ENCODE data around the gene MALRD1. TPM values are rescaled to one million over a fixed set of nuclear protein-coding genes. Genes with fewer than 3 reads are reported as not detected.

Gene MALRD1
- total RNA-seq, 6 experiments from 2014 or later: 0.29 to 0.49 (median 0.34) TPM; not detected in 2

GRCh38 chr10:19745672-19746071 is 697.1 kb downstream of the MALRD1 start:
- no peak for ATAC-seq
- Histone ChIP-seq H3K27ac (no peak overlapping the region), H3K4me1 (no peaks in the 10 kb centered on the region), H3K4me3 (no peak overlapping the region), H3K27me3 (no peaks in the 10 kb centered on the region), H3K36me3 (no peaks in the 10 kb centered on the region), H3K9me3 (no peaks in the 10 kb centered on the region)
- 67% methylated on average over 4 of the region's 4 CpGs for WGBS (ENCODE audit: insufficient coverage, low coverage, low lambda C conversion rate, missing lambda C conversion rate)
- intact Hi-C loops (cut with DNase I): no loop called here
- TF ChIP-seq POLR2A (IDR thresholded peaks at IDR 0.05) (no peak), CTCF (IDR thresholded peaks at IDR 0.05) (no peak)
- DNase-seq: no peak

DNA sequence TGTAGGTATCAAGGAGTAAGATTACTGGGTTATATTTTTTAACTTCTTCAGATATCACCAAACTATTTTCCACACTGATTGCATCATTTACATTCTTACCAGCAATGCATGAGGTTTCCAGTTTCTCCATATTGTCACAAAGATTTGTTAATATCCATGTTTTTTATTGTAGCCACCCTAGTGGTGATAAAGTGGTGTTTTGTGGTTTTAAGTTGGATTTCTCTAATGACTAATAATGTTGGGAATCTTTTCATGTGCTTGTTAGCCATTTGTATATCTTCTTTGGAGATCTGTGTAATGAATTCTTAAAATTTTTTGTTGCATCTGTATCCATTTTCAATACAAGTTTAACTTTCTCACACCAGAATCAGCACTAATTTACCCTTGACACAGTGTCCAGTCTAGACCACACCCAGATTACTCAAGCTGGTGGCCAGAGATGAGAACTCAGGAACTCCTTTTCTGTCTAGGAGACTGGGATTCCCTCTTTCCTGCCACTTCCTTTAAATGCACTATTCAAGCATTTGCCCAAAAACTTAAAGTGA is 700.7 kb downstream of the MALRD1 start:
- no peaks in the 10 kb centered on the region for H3K9me3 ChIP-seq
- TF ChIP-seq POLR2A (IDR thresholded peaks at IDR 0.05) (no peak), CTCF (IDR thresholded peaks at IDR 0.05) (no peak)
- intact Hi-C loops (cut with DNase I): no loop called here
- H3K27me3 ChIP-seq: no peaks in the 10 kb centered on the region
- H3K4me1 ChIP-seq: no peaks in the 10 kb centered on the region
- H3K27ac ChIP-seq: no peak overlapping the region
- H3K4me3 ChIP-seq: no peak overlapping the region
- DNase-seq (no peak), ATAC-seq (no peak)
- no peaks in the 10 kb centered on the region for H3K36me3 ChIP-seq

DNA sequence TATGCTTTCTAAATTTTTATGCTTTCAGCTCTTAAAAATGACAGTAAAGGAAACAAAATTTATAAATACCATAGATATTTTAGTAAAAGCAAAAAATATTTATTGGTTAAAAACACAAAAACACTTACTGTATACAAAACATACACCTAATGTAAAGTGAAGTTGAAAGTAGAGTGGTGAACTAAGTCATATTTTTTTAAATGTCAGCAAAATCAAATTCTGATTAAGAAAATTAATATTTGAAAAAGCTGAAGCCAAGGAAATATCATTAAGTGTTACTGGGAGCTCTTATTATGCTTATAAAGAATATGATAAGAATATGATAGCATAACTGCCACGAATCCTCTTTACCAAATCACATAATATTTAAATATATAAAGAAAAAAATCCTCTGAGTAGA is 702.4 kb downstream of the MALRD1 start:
- no peaks in the 10 kb centered on the region for H3K27me3 ChIP-seq
- no peak overlapping the region for H3K4me3 ChIP-seq
- TF ChIP-seq CTCF (IDR thresholded peaks at IDR 0.05): no peak
- no peak for TF ChIP-seq POLR2A (IDR thresholded peaks at IDR 0.05)
- no peaks in the 10 kb centered on the region for H3K36me3 ChIP-seq
- 42% methylated on average over 1 of the region's 1 CpG for WGBS (ENCODE audit: insufficient coverage, low coverage, low lambda C conversion rate, missing lambda C conversion rate)
- ATAC-seq (no peak), DNase-seq (no peak)
- no peak overlapping the region for H3K27ac ChIP-seq
- H3K9me3 ChIP-seq: no peaks in the 10 kb centered on the region
- intact Hi-C loops (cut with DNase I): no loop called here
- H3K4me1 ChIP-seq: no peaks in the 10 kb centered on the region

DNA sequence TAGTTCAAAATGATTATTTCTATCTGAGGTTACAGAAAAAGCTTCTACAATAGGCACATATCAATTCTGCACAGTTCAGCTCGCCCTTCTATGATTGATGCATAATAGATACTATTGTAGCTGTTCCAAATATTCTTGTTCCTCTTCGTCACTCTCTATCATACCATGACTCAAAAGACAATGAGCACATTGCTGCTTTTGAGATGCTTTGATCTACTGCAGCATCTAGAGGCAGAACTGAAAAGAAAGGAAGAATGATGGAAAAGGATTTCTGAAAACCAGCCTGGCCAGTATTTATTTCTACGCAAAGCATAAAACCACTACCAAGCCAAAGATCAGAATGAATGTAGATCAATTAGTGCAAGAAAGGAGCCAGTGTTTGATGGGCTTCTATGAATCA is 708.3 kb downstream of the MALRD1 start:
- ATAC-seq: no peak

More for the DNA sequence above, 708.3 kb downstream of the MALRD1 start:
- no peaks in the 10 kb centered on the region for H3K36me3 ChIP-seq
- no peaks in the 10 kb centered on the region for H3K4me1 ChIP-seq
- no peak overlapping the region for H3K4me3 ChIP-seq
- no peak for TF ChIP-seq POLR2A (IDR thresholded peaks at IDR 0.05)
- no peak for TF ChIP-seq CTCF (IDR thresholded peaks at IDR 0.05)
- intact Hi-C loops (cut with DNase I): no loop called here
- no peak for DNase-seq
- WGBS (ENCODE audit: insufficient coverage, low coverage, low lambda C conversion rate, missing lambda C conversion rate): 63% methylated on average over 3 of the region's 3 CpGs
- H3K27me3 ChIP-seq: no peaks in the 10 kb centered on the region
- H3K27ac ChIP-seq: no peak overlapping the region
- H3K9me3 ChIP-seq: no peaks in the 10 kb centered on the region

Data from right lobe of liver (tissue), 6 donors.